ENCODE measurements around the gene TMEM63A.

The TMEM63A gene

GRCh38 chr1:225857256-225857655 lies 24.9 kb downstream of the TMEM63A start:
- H3F3A ChIP-seq (ENCODE audit: insufficient read depth, low read length): peaks cover 54% of the 10 kb centered on the region
- H3K9me2 ChIP-seq (replicated peaks; ENCODE audit: insufficient read depth, low read length): no peaks in the 10 kb centered on the region
- peak overlapping the region; percentile 57; the same call in 1 of the 2 replicates for H3K9ac ChIP-seq (ENCODE audit: low read length)
- no peaks in the 10 kb centered on the region for H3K27me3 ChIP-seq (replicated peaks; ENCODE audit: insufficient read depth, low read length)
- peaks cover 16% of the 10 kb centered on the region for H3K36me3 ChIP-seq (replicated peaks; ENCODE audit: insufficient read depth, low read length)
- peak overlapping the region; percentile 88; the same call in 1 of the 2 replicates for H3K27ac ChIP-seq (ENCODE audit: low read length)
- no peaks in the 10 kb centered on the region for H4K20me1 ChIP-seq (ENCODE audit: insufficient read depth, low read length)
- H3K79me2 ChIP-seq (ENCODE audit: low read length): peaks cover 64% of the 10 kb centered on the region
- H3K9me3 ChIP-seq (replicated peaks; ENCODE audit: insufficient read depth, low read length): no peaks in the 10 kb centered on the region
- no peak overlapping the region; the same call in 1 of the 2 replicates for H3K4me3 ChIP-seq (ENCODE audit: low read length)
- no peak overlapping the region for H2AFZ ChIP-seq (ENCODE audit: low read length)
- DNase-seq: no peak
- peak overlapping the region; percentile 94 for H3K4me2 ChIP-seq (ENCODE audit: low read depth, low read length)
- H3K4me1 ChIP-seq (ENCODE audit: low read length): peaks cover 56% of the 10 kb centered on the region
- TF ChIP-seq, protein P1, sequence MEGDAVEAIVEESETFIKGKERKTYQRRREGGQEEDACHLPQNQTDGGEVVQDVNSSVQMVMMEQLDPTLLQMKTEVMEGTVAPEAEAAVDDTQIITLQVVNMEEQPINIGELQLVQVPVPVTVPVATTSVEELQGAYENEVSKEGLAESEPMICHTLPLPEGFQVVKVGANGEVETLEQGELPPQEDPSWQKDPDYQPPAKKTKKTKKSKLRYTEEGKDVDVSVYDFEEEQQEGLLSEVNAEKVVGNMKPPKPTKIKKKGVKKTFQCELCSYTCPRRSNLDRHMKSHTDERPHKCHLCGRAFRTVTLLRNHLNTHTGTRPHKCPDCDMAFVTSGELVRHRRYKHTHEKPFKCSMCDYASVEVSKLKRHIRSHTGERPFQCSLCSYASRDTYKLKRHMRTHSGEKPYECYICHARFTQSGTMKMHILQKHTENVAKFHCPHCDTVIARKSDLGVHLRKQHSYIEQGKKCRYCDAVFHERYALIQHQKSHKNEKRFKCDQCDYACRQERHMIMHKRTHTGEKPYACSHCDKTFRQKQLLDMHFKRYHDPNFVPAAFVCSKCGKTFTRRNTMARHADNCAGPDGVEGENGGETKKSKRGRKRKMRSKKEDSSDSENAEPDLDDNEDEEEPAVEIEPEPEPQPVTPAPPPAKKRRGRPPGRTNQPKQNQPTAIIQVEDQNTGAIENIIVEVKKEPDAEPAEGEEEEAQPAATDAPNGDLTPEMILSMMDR (IDR thresholded peaks at IDR 0.05; ENCODE audit: low read length): no peak
- TF ChIP-seq EZH2phosphoT487 (IDR thresholded peaks at IDR 0.05; ENCODE audit: low read length): no peak
- no peak for TF ChIP-seq EZH2 (optimal IDR thresholded peaks at IDR 0.05; ENCODE audit: low read depth, low read length)

DNA sequence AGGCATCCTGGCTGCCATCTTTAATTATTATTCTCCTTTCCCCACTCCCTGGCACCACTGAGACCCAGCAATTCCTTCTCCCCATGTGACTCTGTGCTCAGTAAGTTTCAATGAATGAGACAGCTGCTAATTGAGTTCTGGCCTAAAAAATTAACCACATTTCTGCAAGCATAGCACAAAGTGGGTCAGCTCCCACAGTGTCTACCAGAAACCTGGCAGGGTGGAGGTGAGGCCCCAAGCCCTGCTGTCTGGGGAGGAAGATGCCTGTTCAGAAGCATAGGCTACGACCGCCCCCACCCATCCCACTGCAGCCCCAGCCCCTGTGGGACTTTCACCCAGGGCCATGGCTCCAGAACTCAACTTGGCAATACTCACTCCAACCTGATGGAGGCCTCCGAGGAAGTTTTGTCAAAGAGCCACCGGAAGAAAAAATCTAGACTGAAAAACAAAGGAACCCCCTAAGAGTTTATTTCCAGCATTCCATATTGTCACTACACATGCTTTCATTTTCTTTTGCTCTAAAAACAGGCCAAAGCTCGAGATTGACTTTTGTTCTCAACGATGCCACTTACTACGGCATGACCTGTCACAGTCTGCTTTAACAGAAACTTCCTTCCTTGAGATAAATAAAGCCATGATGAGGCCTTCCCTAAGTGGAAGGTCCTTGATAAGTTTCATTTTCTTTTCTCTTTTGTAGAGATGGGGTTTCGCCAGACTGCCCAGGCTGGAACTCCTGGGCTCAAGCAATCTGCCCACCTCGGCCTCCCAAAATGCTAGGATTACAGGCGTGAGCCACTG lies 26.5 kb downstream of the TMEM63A start:
- Histone ChIP-seq H3K4me2 (ENCODE audit: low read depth, low read length) (peak overlapping the region; percentile 94), H3K27ac (ENCODE audit: low read length) (peak overlapping the region; percentile 88), H3K4me1 (ENCODE audit: low read length) (peaks cover 71% of the 10 kb centered on the region), H4K20me1 (ENCODE audit: insufficient read depth, low read length) (no peaks in the 10 kb centered on the region), H3K36me3 (replicated peaks; ENCODE audit: insufficient read depth, low read length) (peaks cover 10% of the 10 kb centered on the region; the same call in 1 of the 2 replicates), H3K9me2 (replicated peaks; ENCODE audit: insufficient read depth, low read length) (no peaks in the 10 kb centered on the region), H3K4me3 (ENCODE audit: low read length) (peak overlapping the region; percentile 33), H3K9me3 (replicated peaks; ENCODE audit: insufficient read depth, low read length) (no peaks in the 10 kb centered on the region), H3K27me3 (replicated peaks; ENCODE audit: insufficient read depth, low read length) (no peaks in the 10 kb centered on the region), H3K9ac (ENCODE audit: low read length) (peak overlapping the region; percentile 57), H3F3A (ENCODE audit: insufficient read depth, low read length) (peaks cover 62% of the 10 kb centered on the region), H2AFZ (ENCODE audit: low read length) (no peak overlapping the region), H3K79me2 (ENCODE audit: low read length) (peaks cover 49% of the 10 kb centered on the region)
- TF ChIP-seq, protein P1 (IDR thresholded peaks at IDR 0.05; ENCODE audit: low read length): peak; percentile 17; the same call in 1 of the 2 replicates
- no peak for TF ChIP-seq EZH2 (optimal IDR thresholded peaks at IDR 0.05; ENCODE audit: low read depth, low read length)
- peak; percentile 94 for DNase-seq

- Histone ChIP-seq H3K4me3 (ENCODE audit: low read length) (no peak overlapping the region), H3K9ac (ENCODE audit: low read length) (no peak overlapping the region), H3K9me3 (replicated peaks; ENCODE audit: insufficient read depth, low read length) (no peaks in the 10 kb centered on the region), H3K4me2 (ENCODE audit: low read depth, low read length) (peak overlapping the region; percentile 19; the same call in 1 of the 2 replicates), H3K27ac (ENCODE audit: low read length) (peak overlapping the region; percentile 88; the same call in 1 of the 2 replicates), H3K79me2 (ENCODE audit: low read length) (peaks cover 36% of the 10 kb centered on the region), H3K4me1 (ENCODE audit: low read length) (peaks cover 92% of the 10 kb centered on the region), H3K36me3 (replicated peaks; ENCODE audit: insufficient read depth, low read length) (peaks cover 8% of the 10 kb centered on the region), H3F3A (ENCODE audit: insufficient read depth, low read length) (peaks cover 81% of the 10 kb centered on the region), H3K27me3 (replicated peaks; ENCODE audit: insufficient read depth, low read length) (no peaks in the 10 kb centered on the region), H2AFZ (ENCODE audit: low read length) (no peak overlapping the region), H3K9me2 (replicated peaks; ENCODE audit: insufficient read depth, low read length) (no peaks in the 10 kb centered on the region), H4K20me1 (ENCODE audit: insufficient read depth, low read length) (no peaks in the 10 kb centered on the region)
- TF ChIP-seq, protein P1 (IDR thresholded peaks at IDR 0.05; ENCODE audit: low read length): no peak
- no peak for TF ChIP-seq EZH2phosphoT487 (IDR thresholded peaks at IDR 0.05; ENCODE audit: low read length)
- DNase-seq: no peak
Measured at GRCh38 chr1:225853441-225853840, 28.7 kb downstream of the TMEM63A start.

Measured in MM.1S (cell line).